ENCODE measurements around the gene MORC1. TPM values are rescaled to one million over a fixed set of nuclear protein-coding genes. Genes with fewer than 3 reads are reported as not detected.

The MORC1 gene
- total RNA-seq, 2 experiments from 2014 or later, result not detected

DNA sequence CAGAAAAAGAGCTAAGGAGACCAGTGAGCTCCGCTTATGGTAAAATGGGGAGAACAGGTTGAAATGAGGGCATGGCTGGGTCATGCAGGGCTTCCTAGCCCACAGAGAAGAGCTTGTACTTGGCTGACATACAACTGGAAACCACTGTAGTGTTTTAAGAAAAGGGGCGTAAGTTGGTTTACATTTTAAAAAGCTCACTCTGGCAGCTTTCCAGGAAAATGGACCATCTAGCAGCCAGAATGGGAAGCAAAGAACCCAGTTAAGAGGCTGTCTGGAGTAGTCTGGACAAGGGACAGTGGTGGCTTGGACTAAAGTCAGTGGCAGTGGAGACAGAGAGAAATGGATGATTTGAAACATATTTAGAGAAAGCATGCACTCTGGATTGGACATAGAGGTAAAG is 1.9 kb downstream of the MORC1 start:
- Histone ChIP-seq H4K20me1 (ENCODE audit: insufficient read depth, low read length) (no peaks in the 10 kb centered on the region), H3K4me2 (ENCODE audit: low read length) (no peak overlapping the region), H2AFZ (ENCODE audit: low read length) (no peak overlapping the region), H3K9me3 (ENCODE audit: low read length) (no peaks in the 10 kb centered on the region), H3K9me2 (ENCODE audit: insufficient read depth, low read length) (no peaks in the 10 kb centered on the region), H3K4me1 (ENCODE audit: insufficient read depth, low read length, poor library complexity, severe bottlenecking) (no peaks in the 10 kb centered on the region), H3K27ac (ENCODE audit: low read depth, low read length, poor library complexity, severe bottlenecking) (no peak overlapping the region), H3K79me2 (ENCODE audit: insufficient read depth, low read depth, low read length) (no peaks in the 10 kb centered on the region), H3K4me3 (ENCODE audit: low read depth, low read length, poor library complexity, severe bottlenecking) (no peak overlapping the region), H3K36me3 (ENCODE audit: insufficient read depth, low read length) (no peaks in the 10 kb centered on the region)
- ChIA-PET CTCF (ENCODE audit: unreplicated experiment) (no interaction called here), POLR2A (no interaction called here)
- DNase-seq (ENCODE audit: low spot score), result no peak
- TF ChIP-seq EZH2phosphoT487 (IDR thresholded peaks at IDR 0.05; ENCODE audit: borderline replicate concordance, low read depth, low read length), result no peak
- TF ChIP-seq, protein P1, sequence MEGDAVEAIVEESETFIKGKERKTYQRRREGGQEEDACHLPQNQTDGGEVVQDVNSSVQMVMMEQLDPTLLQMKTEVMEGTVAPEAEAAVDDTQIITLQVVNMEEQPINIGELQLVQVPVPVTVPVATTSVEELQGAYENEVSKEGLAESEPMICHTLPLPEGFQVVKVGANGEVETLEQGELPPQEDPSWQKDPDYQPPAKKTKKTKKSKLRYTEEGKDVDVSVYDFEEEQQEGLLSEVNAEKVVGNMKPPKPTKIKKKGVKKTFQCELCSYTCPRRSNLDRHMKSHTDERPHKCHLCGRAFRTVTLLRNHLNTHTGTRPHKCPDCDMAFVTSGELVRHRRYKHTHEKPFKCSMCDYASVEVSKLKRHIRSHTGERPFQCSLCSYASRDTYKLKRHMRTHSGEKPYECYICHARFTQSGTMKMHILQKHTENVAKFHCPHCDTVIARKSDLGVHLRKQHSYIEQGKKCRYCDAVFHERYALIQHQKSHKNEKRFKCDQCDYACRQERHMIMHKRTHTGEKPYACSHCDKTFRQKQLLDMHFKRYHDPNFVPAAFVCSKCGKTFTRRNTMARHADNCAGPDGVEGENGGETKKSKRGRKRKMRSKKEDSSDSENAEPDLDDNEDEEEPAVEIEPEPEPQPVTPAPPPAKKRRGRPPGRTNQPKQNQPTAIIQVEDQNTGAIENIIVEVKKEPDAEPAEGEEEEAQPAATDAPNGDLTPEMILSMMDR (conservative IDR thresholded peaks at IDR 0.05; ENCODE audit: low read length), result no peak
- intact Hi-C loops (cut with micrococcal nuclease; ENCODE audit: unreplicated experiment), result no loop called here
- no TSS peak for BruUV-seq (replicated peaks)

GRCh38 chr3:109115451-109115850 is 2.5 kb downstream of the MORC1 start:
- Histone ChIP-seq H3K79me2 (ENCODE audit: insufficient read depth, low read depth, low read length) (no peaks in the 10 kb centered on the region), H3K4me3 (ENCODE audit: low read depth, low read length, poor library complexity, severe bottlenecking) (no peak overlapping the region), H3K27ac (ENCODE audit: low read depth, low read length, poor library complexity, severe bottlenecking) (no peak overlapping the region), H3K36me3 (ENCODE audit: insufficient read depth, low read length) (no peaks in the 10 kb centered on the region), H3K4me1 (ENCODE audit: insufficient read depth, low read length, poor library complexity, severe bottlenecking) (no peaks in the 10 kb centered on the region), H4K20me1 (ENCODE audit: insufficient read depth, low read length) (no peaks in the 10 kb centered on the region), H3K9me2 (ENCODE audit: insufficient read depth, low read length) (no peaks in the 10 kb centered on the region), H3K9me3 (ENCODE audit: low read length) (no peaks in the 10 kb centered on the region), H2AFZ (ENCODE audit: low read length) (no peak overlapping the region), H3K4me2 (ENCODE audit: low read length) (no peak overlapping the region)
- no TSS peak for BruUV-seq (replicated peaks)
- CTCF ChIA-PET (ENCODE audit: unreplicated experiment), result no interaction called here
- intact Hi-C loops (cut with micrococcal nuclease; ENCODE audit: unreplicated experiment), result no loop called here
- no peak for DNase-seq (ENCODE audit: low spot score)
- TF ChIP-seq, protein P1 (conservative IDR thresholded peaks at IDR 0.05; ENCODE audit: low read length), result no peak
- TF ChIP-seq EZH2phosphoT487 (IDR thresholded peaks at IDR 0.05; ENCODE audit: borderline replicate concordance, low read depth, low read length), result no peak
- POLR2A ChIA-PET, result interaction anchor here (0.6 kb wide), 1 partner anchor 1321 kb away, joined by 4 read pairs; no protein-coding TSS in a partner anchor

- H2AFZ ChIP-seq (ENCODE audit: low read length), result no peak overlapping the region
- H3K4me3 ChIP-seq (ENCODE audit: low read depth, low read length, poor library complexity, severe bottlenecking), result no peak overlapping the region
- no TSS peak for BruUV-seq (replicated peaks)
- H3K79me2 ChIP-seq (ENCODE audit: insufficient read depth, low read depth, low read length), result no peaks in the 10 kb centered on the region
- TF ChIP-seq EZH2phosphoT487 (IDR thresholded peaks at IDR 0.05; ENCODE audit: borderline replicate concordance, low read depth, low read length), result no peak
- TF ChIP-seq, protein P1 (conservative IDR thresholded peaks at IDR 0.05; ENCODE audit: low read length), result no peak
- H3K4me2 ChIP-seq (ENCODE audit: low read length), result no peak overlapping the region
- no peaks in the 10 kb centered on the region for H3K9me2 ChIP-seq (ENCODE audit: insufficient read depth, low read length)
- H3K4me1 ChIP-seq (ENCODE audit: insufficient read depth, low read length, poor library complexity, severe bottlenecking), result no peaks in the 10 kb centered on the region
- intact Hi-C loops (cut with micrococcal nuclease; ENCODE audit: unreplicated experiment), result no loop called here
- H4K20me1 ChIP-seq (ENCODE audit: insufficient read depth, low read length), result no peaks in the 10 kb centered on the region
- H3K36me3 ChIP-seq (ENCODE audit: insufficient read depth, low read length), result no peaks in the 10 kb centered on the region
- DNase-seq (ENCODE audit: low spot score), result no peak
- POLR2A ChIA-PET, result interaction anchor here (0.6 kb wide), 1 partner anchor 1322 kb away, joined by 4 read pairs; no protein-coding TSS in a partner anchor
- H3K27ac ChIP-seq (ENCODE audit: low read depth, low read length, poor library complexity, severe bottlenecking), result no peak overlapping the region
- H3K9me3 ChIP-seq (ENCODE audit: low read length), result no peaks in the 10 kb centered on the region
- CTCF ChIA-PET (ENCODE audit: unreplicated experiment), result no interaction called here
These were observed 3.2 kb downstream of the MORC1 start for GRCh38 chr3:109114746-109115145.
